ENCODE results near the gene HIPK1. TPM values are rescaled to one million over a fixed set of nuclear protein-coding genes. Genes with fewer than 3 reads are reported as not detected.

Gene HIPK1
- total RNA-seq, 2 donors from 2014 or later, result 47.4 to 59.1 TPM

DNA sequence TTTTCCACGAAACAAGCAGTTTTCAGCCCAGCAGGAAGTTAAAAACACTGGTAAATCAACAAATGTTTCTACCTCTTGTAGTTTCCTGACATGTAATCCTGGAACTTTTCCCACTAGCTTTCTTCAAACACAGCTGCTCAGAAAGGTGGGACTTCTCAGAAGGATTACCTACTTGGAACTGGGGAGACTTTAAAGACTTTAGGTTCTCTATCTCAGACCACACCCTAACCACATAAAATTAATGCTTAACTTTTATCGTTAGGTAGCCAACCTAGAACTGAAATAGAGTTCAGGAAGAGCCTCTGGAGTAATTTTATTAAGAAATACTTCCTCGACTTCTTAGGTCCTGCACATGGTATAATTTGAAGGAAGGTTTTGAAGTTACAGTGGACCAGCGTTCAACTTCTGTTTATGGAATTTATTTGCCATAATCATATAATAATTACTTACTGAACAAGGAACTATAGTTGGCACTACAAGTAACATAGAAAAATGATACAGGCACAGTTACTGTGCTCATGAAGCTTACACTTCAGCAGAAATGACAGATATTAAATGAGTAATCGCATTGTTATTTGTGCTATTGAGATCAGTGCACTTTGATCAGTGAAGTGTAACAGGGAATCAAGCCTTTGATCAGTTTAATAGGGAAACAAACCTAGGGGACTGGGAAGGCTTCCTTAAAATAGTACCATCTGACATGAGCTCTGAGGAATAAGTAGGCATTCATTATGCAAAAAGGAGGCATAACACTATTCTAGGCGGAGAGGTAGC, 41.5 kb upstream of the HIPK1 start, which contains the start of gene BCL2L15:
TSS of gene BCL2L15 (minus strand) at position 180 of the 774 bp plus-strand sequence. CDS start 206 bp downstream, outside the sequence.
- H3K36me3 ChIP-seq, result no peaks in the 10 kb centered on the region
- H3K4me1 ChIP-seq (ENCODE audit: control insufficient read depth in 1 of 2, low read depth in 2 of 2), result no peaks in the 10 kb centered on the region
- TF ChIP-seq, protein P1, sequence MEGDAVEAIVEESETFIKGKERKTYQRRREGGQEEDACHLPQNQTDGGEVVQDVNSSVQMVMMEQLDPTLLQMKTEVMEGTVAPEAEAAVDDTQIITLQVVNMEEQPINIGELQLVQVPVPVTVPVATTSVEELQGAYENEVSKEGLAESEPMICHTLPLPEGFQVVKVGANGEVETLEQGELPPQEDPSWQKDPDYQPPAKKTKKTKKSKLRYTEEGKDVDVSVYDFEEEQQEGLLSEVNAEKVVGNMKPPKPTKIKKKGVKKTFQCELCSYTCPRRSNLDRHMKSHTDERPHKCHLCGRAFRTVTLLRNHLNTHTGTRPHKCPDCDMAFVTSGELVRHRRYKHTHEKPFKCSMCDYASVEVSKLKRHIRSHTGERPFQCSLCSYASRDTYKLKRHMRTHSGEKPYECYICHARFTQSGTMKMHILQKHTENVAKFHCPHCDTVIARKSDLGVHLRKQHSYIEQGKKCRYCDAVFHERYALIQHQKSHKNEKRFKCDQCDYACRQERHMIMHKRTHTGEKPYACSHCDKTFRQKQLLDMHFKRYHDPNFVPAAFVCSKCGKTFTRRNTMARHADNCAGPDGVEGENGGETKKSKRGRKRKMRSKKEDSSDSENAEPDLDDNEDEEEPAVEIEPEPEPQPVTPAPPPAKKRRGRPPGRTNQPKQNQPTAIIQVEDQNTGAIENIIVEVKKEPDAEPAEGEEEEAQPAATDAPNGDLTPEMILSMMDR (IDR thresholded peaks at IDR 0.05), result no peak
- DNase-seq (ENCODE audit: low spot score) (no peak), ATAC-seq (ENCODE audit: insufficient number of reproducible peaks, low FRiP score, low read depth) (no peak)
- H3K27ac ChIP-seq, result no peak within 1 kb of the TSS
- no peaks in the 10 kb centered on the region for H3K27me3 ChIP-seq (replicated peaks; ENCODE audit: insufficient read depth)
- no peaks in the 10 kb centered on the region for H3K9me3 ChIP-seq
- no peak within 1 kb of the TSS for H3K4me3 ChIP-seq

DNA sequence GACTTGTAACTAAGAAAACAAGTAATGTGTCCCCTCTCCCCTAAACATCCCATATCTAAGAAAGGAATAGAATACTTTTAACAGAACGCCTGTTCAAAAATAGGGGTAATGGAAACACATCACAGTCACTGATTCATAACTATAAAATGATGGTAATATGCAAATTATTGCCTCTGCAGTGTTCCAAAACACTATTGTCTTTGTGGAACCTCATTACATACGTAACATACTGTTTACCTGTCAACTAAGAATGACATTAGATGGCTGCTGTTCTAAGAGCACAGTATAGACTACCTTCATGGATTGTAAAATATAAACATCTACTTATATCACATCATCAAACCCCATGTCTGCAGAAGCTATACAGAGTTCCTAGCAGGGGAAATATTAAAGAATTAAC, 38.3 kb upstream of the HIPK1 start:
- Histone ChIP-seq H3K4me3 (no peak overlapping the region), H3K4me1 (ENCODE audit: control insufficient read depth in 1 of 2, low read depth in 2 of 2) (no peaks in the 10 kb centered on the region), H3K27ac (no peak overlapping the region), H3K9me3 (no peaks in the 10 kb centered on the region), H3K27me3 (replicated peaks; ENCODE audit: insufficient read depth) (no peaks in the 10 kb centered on the region), H3K36me3 (peaks cover 11% of the 10 kb centered on the region)
- ATAC-seq (ENCODE audit: insufficient number of reproducible peaks, low FRiP score, low read depth) (no peak), DNase-seq (ENCODE audit: low spot score) (no peak)
- TF ChIP-seq, protein P1 (IDR thresholded peaks at IDR 0.05), result no peak

DNA sequence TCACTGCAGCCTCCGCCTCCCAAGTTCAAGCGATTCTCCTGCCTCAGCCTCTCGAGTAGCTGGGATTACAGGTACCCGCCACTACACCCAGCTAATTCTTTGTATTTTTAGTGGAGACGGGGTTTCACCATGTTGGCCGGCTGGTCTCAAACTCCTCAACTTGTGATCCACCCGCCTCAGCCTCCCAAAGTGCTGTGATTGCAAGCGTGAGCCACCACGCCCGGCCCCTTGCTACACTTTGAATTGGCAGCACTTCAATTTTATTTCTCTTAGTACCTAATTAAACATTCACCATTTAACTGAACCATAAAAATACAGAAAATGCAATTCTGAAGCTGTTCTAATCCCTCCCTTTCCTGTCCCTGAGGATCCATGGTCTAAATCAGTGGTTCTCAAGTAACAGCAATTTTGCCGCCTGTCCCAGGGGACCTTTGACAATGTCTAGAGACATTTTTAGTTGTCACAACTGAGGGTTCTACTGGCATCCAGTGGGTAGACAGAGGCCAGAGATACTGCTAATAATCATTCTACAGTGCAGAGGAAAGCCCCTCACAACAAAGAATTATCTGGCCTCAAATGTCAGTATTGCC, 37.4 kb upstream of the HIPK1 start:
- Histone ChIP-seq H3K4me3 (no peak overlapping the region), H3K4me1 (ENCODE audit: control insufficient read depth in 1 of 2, low read depth in 2 of 2) (no peaks in the 10 kb centered on the region), H3K27ac (no peak overlapping the region), H3K27me3 (replicated peaks; ENCODE audit: insufficient read depth) (no peaks in the 10 kb centered on the region), H3K9me3 (no peaks in the 10 kb centered on the region), H3K36me3 (peaks cover 13% of the 10 kb centered on the region)
- ATAC-seq (ENCODE audit: insufficient number of reproducible peaks, low FRiP score, low read depth) (no peak), DNase-seq (ENCODE audit: low spot score) (no peak)
- TF ChIP-seq, protein P1 (IDR thresholded peaks at IDR 0.05), result no peak

DNA sequence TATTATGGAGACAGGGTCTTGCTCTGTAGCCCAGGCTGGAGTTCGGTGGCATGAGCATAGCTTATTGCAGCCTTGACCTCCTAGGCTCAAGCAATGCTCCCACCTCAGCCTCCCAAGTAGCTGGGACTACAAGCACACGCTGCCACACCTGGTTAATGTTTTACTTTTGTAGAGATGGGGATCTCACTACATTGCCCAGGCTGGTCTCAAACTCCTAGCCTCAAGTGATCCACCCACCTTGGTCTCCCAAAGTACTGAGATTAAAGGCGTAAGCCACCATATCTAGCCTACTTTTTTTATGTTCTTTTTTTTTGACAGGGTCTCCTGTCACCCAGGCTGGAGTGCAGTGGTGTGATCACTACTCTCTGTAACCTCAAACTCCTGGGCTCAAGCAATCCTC, 35.9 kb upstream of the HIPK1 start:
- DNase-seq (ENCODE audit: low spot score), result no peak
- no peak for ATAC-seq (ENCODE audit: insufficient number of reproducible peaks, low FRiP score, low read depth)

DNA sequence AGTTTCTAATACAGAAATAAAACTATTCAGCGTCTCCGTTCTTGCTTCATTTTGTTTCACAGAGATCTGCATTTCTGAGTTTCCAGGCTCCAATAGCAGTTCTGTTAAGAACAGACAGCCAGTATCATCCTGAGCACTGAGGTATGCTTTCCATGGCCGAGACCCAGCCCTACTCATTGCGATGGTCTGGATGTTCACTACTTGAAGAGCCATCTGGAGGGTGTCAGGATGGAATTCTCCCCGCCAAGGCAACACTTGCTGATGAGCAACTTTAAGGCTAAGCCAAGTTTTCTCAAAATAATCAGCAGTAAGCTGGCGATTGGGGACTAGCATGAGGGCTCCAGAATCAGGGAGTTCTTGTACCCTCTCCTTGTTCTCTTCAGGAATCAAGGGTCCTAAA, 34.0 kb upstream of the HIPK1 start:
- Histone ChIP-seq H3K36me3 (peaks cover 13% of the 10 kb centered on the region), H3K9me3 (no peaks in the 10 kb centered on the region), H3K27ac (no peak overlapping the region), H3K4me1 (ENCODE audit: control insufficient read depth in 1 of 2, low read depth in 2 of 2) (peaks cover 0 to 16% of the 10 kb centered on the region in 2 donors), H3K27me3 (replicated peaks; ENCODE audit: insufficient read depth) (no peaks in the 10 kb centered on the region), H3K4me3 (no peak overlapping the region)
- TF ChIP-seq, protein P1 (IDR thresholded peaks at IDR 0.05), result no peak
- no peak for ATAC-seq (ENCODE audit: insufficient number of reproducible peaks, low FRiP score, low read depth)
- DNase-seq (ENCODE audit: low spot score), result no peak

More for the DNA sequence above, 35.9 kb upstream of the HIPK1 start:
- Histone ChIP-seq H3K9me3 (no peaks in the 10 kb centered on the region), H3K4me1 (ENCODE audit: control insufficient read depth in 1 of 2, low read depth in 2 of 2) (peaks cover 0 to 2% of the 10 kb centered on the region in 2 donors), H3K36me3 (peaks cover 13% of the 10 kb centered on the region), H3K4me3 (no peak overlapping the region), H3K27me3 (replicated peaks; ENCODE audit: insufficient read depth) (no peaks in the 10 kb centered on the region), H3K27ac (no peak overlapping the region)
- TF ChIP-seq, protein P1 (IDR thresholded peaks at IDR 0.05), result no peak
